H7 (cell line): Measurements from ENCODE around the gene GATAD2A. TPM values are rescaled to one million over a fixed set of nuclear protein-coding genes. Genes with fewer than 3 reads are reported as not detected.
"Not testable (repeated sequence)": the region's sequence is repeated elsewhere in the genome, so short reads cannot be mapped to it uniquely, and the experiment has no call there.

Experiments
- DNase-seq: peaks from one replicate; pipeline ENCODE4 v3.0.0; 2012
- H3K27me3 ChIP-seq: 2 replicates; pipeline ENCODE4 v1.6.0; 2011; ENCODE audit warnings: mild to moderate bottlenecking, low read length; ENCODE audit not compliant: control insufficient read depth, insufficient read depth
- H3K36me3 ChIP-seq: replicated peaks from 2 replicates; pipeline ENCODE4 v1.5.1; 2011; ENCODE audit warnings: low read length; ENCODE audit not compliant: control insufficient read depth, insufficient read depth
- H3K4me3 ChIP-seq: 2 replicates; pipeline ENCODE4 v1.5.1; 2011; ENCODE audit warnings: low read depth, mild to moderate bottlenecking, control low read depth, low read length, moderate library complexity; ENCODE audit not compliant: insufficient read depth
- total RNA-seq: library from RNA; depleted of rRNA; stranded (reverse); fragments of >200 nt; shearing (Covaris generic); gene quantifications from 2 replicates; pipeline ENCODE4 v1.2.3, GENCODE V29; 2014; rRNA removed

The GATAD2A gene, protein sequence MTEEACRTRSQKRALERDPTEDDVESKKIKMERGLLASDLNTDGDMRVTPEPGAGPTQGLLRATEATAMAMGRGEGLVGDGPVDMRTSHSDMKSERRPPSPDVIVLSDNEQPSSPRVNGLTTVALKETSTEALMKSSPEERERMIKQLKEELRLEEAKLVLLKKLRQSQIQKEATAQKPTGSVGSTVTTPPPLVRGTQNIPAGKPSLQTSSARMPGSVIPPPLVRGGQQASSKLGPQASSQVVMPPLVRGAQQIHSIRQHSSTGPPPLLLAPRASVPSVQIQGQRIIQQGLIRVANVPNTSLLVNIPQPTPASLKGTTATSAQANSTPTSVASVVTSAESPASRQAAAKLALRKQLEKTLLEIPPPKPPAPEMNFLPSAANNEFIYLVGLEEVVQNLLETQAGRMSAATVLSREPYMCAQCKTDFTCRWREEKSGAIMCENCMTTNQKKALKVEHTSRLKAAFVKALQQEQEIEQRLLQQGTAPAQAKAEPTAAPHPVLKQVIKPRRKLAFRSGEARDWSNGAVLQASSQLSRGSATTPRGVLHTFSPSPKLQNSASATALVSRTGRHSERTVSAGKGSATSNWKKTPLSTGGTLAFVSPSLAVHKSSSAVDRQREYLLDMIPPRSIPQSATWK
- 104 and 130 TPM in 2 replicates for total RNA-seq

GRCh38 chr19:19404879-19405860 lies at the start of gene GATAD2A:
Gene GATAD2A (plus strand): TSS chr19:19405675. CDS start chr19:19465346, 59,671 bp downstream.
- H3K4me3 ChIP-seq: peak within 1 kb of the TSS; percentile 86
- no peaks in the 10 kb centered on the region for H3K36me3 ChIP-seq
- H3K27me3 ChIP-seq: no peaks in the 10 kb centered on the region
- DNase-seq: peak; percentile 98

- peak; percentile 48 for DNase-seq
- peaks cover 23% of the 10 kb centered on the region for H3K36me3 ChIP-seq
Observed at GRCh38 chr19:19356500-19356899, 49.0 kb upstream of the GATAD2A start.

GRCh38 chr19:19356901-19357566 lies 48.4 kb upstream of the GATAD2A start:
- peak; percentile 41 for DNase-seq
- peaks cover 23% of the 10 kb centered on the region for H3K36me3 ChIP-seq
- no peak overlapping the region for H3K4me3 ChIP-seq
- no peaks in the 10 kb centered on the region for H3K27me3 ChIP-seq

More at GRCh38 chr19:19356500-19356899, 49.0 kb upstream of the GATAD2A start:
- Histone ChIP-seq H3K27me3 (no peaks in the 10 kb centered on the region), H3K4me3 (no peak overlapping the region)

DNA sequence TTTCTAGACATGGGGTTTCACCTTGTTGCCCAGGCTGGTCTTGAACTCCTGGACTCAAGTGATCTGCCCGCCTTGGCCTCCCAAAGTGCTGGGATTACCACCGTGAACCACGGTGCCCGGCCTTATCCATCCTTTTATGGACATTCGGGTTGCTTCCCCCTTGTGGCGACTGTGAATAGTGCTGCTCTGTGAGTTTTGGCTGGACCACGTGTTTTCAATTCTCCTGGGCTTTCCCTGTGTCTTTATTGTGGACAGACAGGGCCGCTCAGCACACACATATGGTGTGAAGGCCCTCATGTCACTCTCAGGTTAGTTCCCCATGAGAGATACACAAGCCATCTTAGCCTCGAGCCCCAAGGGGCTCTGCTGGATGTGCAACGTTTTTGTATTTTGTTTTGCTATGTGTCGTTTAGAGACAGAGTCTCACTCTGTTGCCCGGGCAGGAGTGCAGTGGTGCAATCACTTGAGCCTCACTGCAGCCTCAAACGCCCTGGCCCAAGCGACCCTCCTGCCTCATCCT lies 44.3 kb upstream of the GATAD2A start:
- H3K4me3 ChIP-seq: no peak overlapping the region
- H3K36me3 ChIP-seq: peaks cover 2% of the 10 kb centered on the region
- H3K27me3 ChIP-seq: no peaks in the 10 kb centered on the region
- peak; percentile 89 for DNase-seq

- peak; percentile 16 for DNase-seq
- no peaks in the 10 kb centered on the region for H3K27me3 ChIP-seq
- no peaks in the 10 kb centered on the region; the same call in 1 of the 2 replicates for H3K36me3 ChIP-seq
- no peak overlapping the region for H3K4me3 ChIP-seq
Observed at GRCh38 chr19:19362075-19362474, 43.4 kb upstream of the GATAD2A start.

DNA sequence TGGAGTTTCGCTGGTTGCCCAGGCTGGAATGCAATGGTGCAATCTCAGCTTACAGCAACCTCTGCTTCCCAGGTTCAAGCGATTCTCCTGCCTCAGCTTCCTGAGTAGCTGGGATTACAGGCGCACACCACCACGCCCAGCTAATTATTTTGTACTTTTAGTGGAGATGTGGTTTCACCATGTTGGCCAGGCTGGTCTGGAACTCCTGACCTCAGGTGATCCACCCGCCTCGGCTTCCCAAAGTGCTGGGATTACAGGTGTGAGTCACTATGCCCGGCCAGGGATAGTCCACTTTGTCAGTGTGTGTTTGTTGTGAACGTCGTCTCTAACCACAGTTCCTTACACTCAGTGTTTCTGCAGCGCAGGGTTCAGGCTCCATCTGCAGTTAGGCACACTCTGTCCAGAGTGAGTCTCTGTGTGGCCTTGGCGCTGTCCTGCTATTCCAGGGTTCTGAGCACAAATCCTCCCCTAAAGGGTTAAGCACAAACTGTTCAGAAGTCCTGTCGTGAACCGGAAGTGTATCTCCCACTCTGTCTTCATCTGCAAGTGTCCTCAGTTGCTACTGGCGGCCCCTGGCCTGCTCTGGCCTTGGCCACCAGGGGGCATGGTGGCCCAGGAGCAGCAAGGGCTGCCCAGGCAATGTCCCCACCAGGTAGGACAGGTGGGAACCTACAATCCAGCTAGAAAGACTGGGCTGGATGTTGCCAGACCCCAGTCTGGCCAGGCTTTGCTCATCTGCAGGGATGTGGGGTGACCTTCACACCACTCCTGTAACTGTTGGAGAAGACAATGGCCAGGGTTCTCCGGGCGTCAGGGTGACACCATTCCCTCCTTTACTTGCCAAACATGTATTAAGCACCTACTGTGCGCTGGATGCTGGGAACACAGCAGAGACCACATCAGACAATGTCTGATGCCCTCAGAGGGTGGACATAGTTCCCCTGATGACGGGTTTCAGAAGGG lies 38.8 kb upstream of the GATAD2A start:
- H3K4me3 ChIP-seq: no peak overlapping the region
- H3K36me3 ChIP-seq: no peaks in the 10 kb centered on the region
- peak; percentile 94 for DNase-seq
- no peaks in the 10 kb centered on the region for H3K27me3 ChIP-seq

GRCh38 chr19:19368087-19368486 lies 37.4 kb upstream of the GATAD2A start:
- no peaks in the 10 kb centered on the region for H3K27me3 ChIP-seq
- H3K4me3 ChIP-seq: no peak overlapping the region
- no peaks in the 10 kb centered on the region for H3K36me3 ChIP-seq
- peak; percentile 19 for DNase-seq

GRCh38 chr19:19371059-19371458 lies 34.4 kb upstream of the GATAD2A start:
- H3K27me3 ChIP-seq: no peaks in the 10 kb centered on the region
- DNase-seq: no peak
- H3K4me3 ChIP-seq: no peak overlapping the region
- H3K36me3 ChIP-seq: no peaks in the 10 kb centered on the region

DNA sequence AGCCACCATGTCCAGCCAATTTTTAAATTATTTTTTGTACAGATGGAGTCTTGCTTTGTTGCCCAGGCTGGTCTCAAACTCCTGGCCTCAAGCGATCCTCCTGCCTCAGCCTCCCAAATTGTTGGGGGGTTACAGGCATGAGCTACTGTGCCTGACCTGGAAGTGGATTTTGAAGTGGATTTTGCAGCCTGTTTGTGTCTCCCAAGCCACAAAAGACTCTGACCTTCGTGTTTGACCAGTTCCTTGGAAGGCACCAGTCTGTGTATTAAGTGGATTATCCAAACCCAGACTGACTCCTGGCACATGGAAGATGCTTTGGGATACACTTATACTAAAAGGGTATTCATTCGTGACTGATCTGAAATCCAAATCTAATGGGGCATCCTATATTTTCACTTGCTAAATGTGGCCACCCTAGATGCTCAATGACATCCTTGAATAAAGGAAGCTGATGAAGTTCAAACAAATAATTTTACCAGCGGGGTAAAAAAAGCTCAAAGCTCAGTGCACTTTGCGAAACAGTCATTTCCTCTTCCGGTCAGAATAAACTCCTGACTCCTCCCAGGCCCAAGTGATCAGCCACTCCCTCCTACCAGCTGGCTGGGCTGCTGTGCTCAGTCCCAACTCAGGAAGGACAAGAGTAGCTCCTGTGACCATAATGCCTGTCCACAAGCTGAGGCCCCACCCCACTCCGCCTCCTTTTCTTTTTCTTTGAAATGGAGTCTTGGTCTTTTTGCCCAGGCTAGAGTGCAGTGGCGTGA lies 32.6 kb upstream of the GATAD2A start:
- no peaks in the 10 kb centered on the region for H3K27me3 ChIP-seq
- no peaks in the 10 kb centered on the region for H3K36me3 ChIP-seq
- DNase-seq: no peak
- no peak overlapping the region for H3K4me3 ChIP-seq

DNA sequence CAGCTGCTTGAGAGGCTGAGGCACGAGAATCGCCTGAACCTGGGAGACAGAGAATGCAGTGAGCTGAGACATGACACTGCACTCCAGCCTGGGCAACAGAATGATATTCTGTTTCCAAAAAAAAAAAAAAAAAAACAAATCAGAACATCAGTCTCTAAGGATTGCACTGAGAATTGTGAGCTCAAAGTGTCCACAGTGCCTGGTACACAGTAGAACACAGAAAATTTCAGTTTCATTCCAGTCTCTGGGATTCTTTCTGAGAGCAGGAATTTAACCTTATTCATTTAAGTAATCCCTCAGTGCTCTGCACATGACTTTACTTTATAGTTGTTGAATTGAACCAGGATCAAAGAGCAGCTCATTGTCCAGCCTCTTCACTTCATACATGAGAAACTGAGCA lies 25.9 kb upstream of the GATAD2A start:
- Histone ChIP-seq H3K27me3 (no peaks in the 10 kb centered on the region; the same call in 1 of the 2 replicates), H3K4me3 (no peak overlapping the region), H3K36me3 (no peaks in the 10 kb centered on the region)
- DNase-seq: no peak

GRCh38 chr19:19380316-19380715 lies 25.2 kb upstream of the GATAD2A start:
- not testable (repeated sequence) for H3K27me3 ChIP-seq, H3K4me3 ChIP-seq, DNase-seq, H3K36me3 ChIP-seq
